Neural cell (in vitro differentiated cells): ENCODE measurements around the gene EGFL8. TPM values are rescaled to one million over a fixed set of nuclear protein-coding genes. Genes with fewer than 3 reads are reported as not detected.
A peak's percentile ranks its signal among the peaks of the same experiment; 100 is the strongest.

Source experiments
- H2AFZ ChIP-seq: fragments of 200-600, 300-800 bp; sonication (generic), shearing (Covaris generic); 2 replicates; pipeline ENCODE4 v1.6.0; 2014; ENCODE audit warnings: low read depth, mild to moderate bottlenecking, antibody characterized with exemption, low read length, moderate library complexity
- H3F3A ChIP-seq: fragments of 200-600 bp; shearing (Covaris generic); 2 replicates; pipeline ENCODE4 v1.6.1; 2016; ENCODE audit warnings: mild to moderate bottlenecking, moderate library complexity, mixed read lengths, antibody characterized with exemption, low read length; ENCODE audit not compliant: insufficient read depth, poor library complexity, severe bottlenecking
- H3K27ac ChIP-seq: fragments of 200-600, 300-800 bp; sonication (generic), shearing (Covaris generic); 2 replicates; pipeline ENCODE4 v1.5.1; 2014; ENCODE audit warnings: mild to moderate bottlenecking, low read length, moderate library complexity
- H3K27me3 ChIP-seq: fragments of 300-800, 200-600 bp; sonication (generic), shearing (Covaris generic); 2 replicates; pipeline ENCODE4 v1.6.0; 2014; ENCODE audit warnings: mild to moderate bottlenecking, low read depth, low read length, moderate library complexity; ENCODE audit not compliant: insufficient read depth
- H3K36me3 ChIP-seq: fragments of 300-800, 200-600 bp; sonication (generic), shearing (Covaris generic); 2 replicates; pipeline ENCODE4 v1.5.1; 2014; ENCODE audit warnings: mild to moderate bottlenecking, antibody characterized with exemption, low read length, moderate library complexity; ENCODE audit not compliant: insufficient read depth
- H3K4me2 ChIP-seq: fragments of 300-800, 200-600 bp; sonication (generic), shearing (Covaris generic); 2 replicates; pipeline ENCODE4 v1.6.0; 2014; ENCODE audit warnings: mild to moderate bottlenecking, low read length
- H3K4me3 ChIP-seq: fragments of 300-800, 200-600 bp; sonication (generic), shearing (Covaris generic); 2 replicates; pipeline ENCODE4 v1.5.1; 2014; ENCODE audit warnings: mild to moderate bottlenecking, low read length, moderate library complexity
- H3K79me2 ChIP-seq: fragments of 200-600 bp; shearing (Covaris generic); replicated peaks from 2 replicates; pipeline ENCODE4 v1.6.0; 2014; ENCODE audit warnings: mild to moderate bottlenecking, low read length, moderate library complexity; ENCODE audit not compliant: insufficient read depth
- H3K9ac ChIP-seq: fragments of 300-800, 200-600 bp; sonication (generic), shearing (Covaris generic); 2 replicates; pipeline ENCODE4 v1.6.1; 2016; ENCODE audit warnings: mild to moderate bottlenecking, low read length, mixed read lengths
- H3K9me2 ChIP-seq: fragments of 200-600 bp; shearing (Covaris generic); 2 replicates; pipeline ENCODE4 v1.6.1; 2016; ENCODE audit warnings: mild to moderate bottlenecking, low read length, mixed read lengths; ENCODE audit not compliant: insufficient read depth
- H3K9me3 ChIP-seq: fragments of 200-600, 300-800 bp; sonication (generic), shearing (Covaris generic); 2 replicates; pipeline ENCODE4 v1.6.1; 2016; ENCODE audit warnings: mild to moderate bottlenecking, mixed run types, low read length, moderate library complexity, mixed read lengths
- H4K20me1 ChIP-seq: fragments of 200-600 bp; shearing (Covaris generic); 2 replicates; pipeline ENCODE4 v1.6.1; 2016; ENCODE audit warnings: mild to moderate bottlenecking, mixed run types; ENCODE audit not compliant: insufficient read depth
- CTCF ChIP-seq: fragments of 450-650 bp; IDR thresholded peaks from 2 replicates; pipeline ENCODE4 v1.5.1; 2014; ENCODE audit warnings: antibody characterized with exemption, mild to moderate bottlenecking, moderate library complexity; ENCODE audit not compliant: poor library complexity, severe bottlenecking
- EP300 ChIP-seq: fragments of 450-650 bp; conservative IDR thresholded peaks from 2 replicates; pipeline ENCODE4 v1.6.1; 2014; ENCODE audit warnings: antibody characterized with exemption, mild to moderate bottlenecking, moderate library complexity; ENCODE audit not compliant: poor library complexity, severe bottlenecking
- EZH2 ChIP-seq: fragments of 200-600, 300-800 bp; shearing (Covaris generic), sonication (generic); IDR thresholded peaks from 2 replicates; pipeline ENCODE4 v1.6.1; 2014; ENCODE audit warnings: antibody characterized with exemption, low read length, borderline replicate concordance, mild to moderate bottlenecking; ENCODE audit not compliant: insufficient read depth, poor library complexity, severe bottlenecking
- MXI1 ChIP-seq: fragments of 450-650 bp; conservative IDR thresholded peaks from 2 replicates; pipeline ENCODE4 v1.6.1; 2014; ENCODE audit warnings: antibody characterized with exemption, mild to moderate bottlenecking; ENCODE audit not compliant: poor library complexity, severe bottlenecking
- POLR2AphosphoS5 ChIP-seq: IDR thresholded peaks from 2 replicates; pipeline ENCODE4 v1.6.1; 2012
- RAD21 ChIP-seq: fragments of 450-650 bp; conservative IDR thresholded peaks from 2 replicates; pipeline ENCODE4 v1.6.1; 2014; ENCODE audit warnings: antibody characterized with exemption, mild to moderate bottlenecking, moderate library complexity
- REST ChIP-seq: IDR thresholded peaks from 2 replicates; pipeline ENCODE4 v1.6.1; 2012; ENCODE audit warnings: borderline replicate concordance
- SMC3 ChIP-seq: fragments of 450-650 bp; conservative IDR thresholded peaks from 2 replicates; pipeline ENCODE4 v1.6.1; 2014; ENCODE audit warnings: antibody characterized with exemption, mild to moderate bottlenecking, moderate library complexity; ENCODE audit not compliant: poor library complexity
- TAF1 ChIP-seq: IDR thresholded peaks from 2 replicates; pipeline ENCODE4 v1.6.1; 2012; ENCODE audit warnings: low read depth
- polyA plus RNA-seq: library from polyadenylated mRNA; depleted of rRNA; stranded (reverse); fragments of >200 nt; gene quantifications from 2 replicates; pipeline ENCODE4 v1.2.3, GENCODE V29; 2014

EGFL8 gene
- polyA plus RNA-seq, 1 donor from 2014 or later = 22.4 TPM

- Histone ChIP-seq H3K4me2 (peak overlapping the region; percentile 88), H3K27me3 (no peaks in the 10 kb centered on the region), H4K20me1 (no peaks in the 10 kb centered on the region), H3K9me3 (no peaks in the 10 kb centered on the region), H2AFZ (peak overlapping the region; percentile 69), H3K79me2 (peaks cover 48% of the 10 kb centered on the region), H3K36me3 (no peaks in the 10 kb centered on the region), H3K9ac (peak overlapping the region; percentile 99), H3K9me2 (no peaks in the 10 kb centered on the region), H3K4me3 (peak overlapping the region; percentile 91), H3K27ac (peak overlapping the region; percentile 97), H3F3A (peaks cover 4% of the 10 kb centered on the region)
- no peak for TF ChIP-seq POLR2AphosphoS5
- peak; percentile 25 for TF ChIP-seq MXI1
These were observed 10.9 kb downstream of the EGFL8 start for GRCh38 chr6:32175322-32175710.

- H3F3A ChIP-seq = peaks cover 4% of the 10 kb centered on the region
- no peaks in the 10 kb centered on the region for H3K27me3 ChIP-seq
- H4K20me1 ChIP-seq = no peaks in the 10 kb centered on the region
- H3K36me3 ChIP-seq = no peaks in the 10 kb centered on the region
- peak within 1 kb of the TSS; percentile 91 for H3K4me3 ChIP-seq
- peaks cover 51% of the 10 kb centered on the region for H3K79me2 ChIP-seq
- H3K27ac ChIP-seq = peak within 1 kb of the TSS; percentile 97
- H3K9me3 ChIP-seq = no peaks in the 10 kb centered on the region
- H2AFZ ChIP-seq = peak within 1 kb of the TSS; percentile 69
- no peaks in the 10 kb centered on the region for H3K9me2 ChIP-seq
- H3K4me2 ChIP-seq = peak within 1 kb of the TSS; percentile 90
- TF ChIP-seq SMC3 = peak; percentile 27
- TF ChIP-seq EP300 = no peak
- no peak for TF ChIP-seq REST
- peak; percentile 89 for TF ChIP-seq POLR2AphosphoS5
- TF ChIP-seq MXI1 = peak; percentile 30
- TF ChIP-seq CTCF = no peak
- TF ChIP-seq TAF1 = peak; percentile 83
- TF ChIP-seq EZH2 = no peak
- no peak for TF ChIP-seq RAD21
- H3K9ac ChIP-seq = peak within 1 kb of the TSS; percentile 99
These were observed 11.5 kb downstream of the EGFL8 start, which contains the start of gene AGPAT1 for GRCh38 chr6:32175711-32176475. Gene AGPAT1 (minus strand): TSS chr6:32176084. CDS start chr6:32171496, 4,588 bp downstream.
